NCI-H146 (cell line): Measurements from ENCODE around the gene HDLBP.
A peak's percentile ranks its signal among the peaks of the same experiment; 100 is the strongest.

Experiments used
- DNase-seq: peaks from one replicate; lab custom pipeline; 2025; lab: John Stamatoyannopoulos, UW

HDLBP gene

GRCh38 chr2:241228081-241228859, 87.2 kb downstream of the HDLBP start:
- no peak for DNase-seq

DNA sequence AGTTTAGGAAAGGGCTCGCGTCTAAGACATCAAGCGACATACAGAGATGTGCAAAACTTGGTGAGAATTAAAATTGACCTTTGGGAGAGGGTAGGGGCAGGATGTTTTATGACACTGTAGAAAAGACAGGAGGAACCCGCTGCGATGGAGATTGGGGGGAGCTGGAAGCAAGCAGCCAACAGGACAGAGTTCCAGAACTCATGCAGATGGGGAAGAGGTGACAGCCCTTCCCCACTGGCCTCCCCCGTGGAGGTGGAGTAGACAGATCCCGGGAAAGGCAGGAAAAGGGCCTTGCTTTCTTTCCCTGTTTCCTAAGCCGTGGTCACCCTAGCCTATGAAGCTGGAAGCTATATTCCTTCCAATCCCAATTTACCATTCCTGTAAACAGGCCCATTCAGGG, 87.9 kb downstream of the HDLBP start:
- DNase-seq, result no peak

DNA sequence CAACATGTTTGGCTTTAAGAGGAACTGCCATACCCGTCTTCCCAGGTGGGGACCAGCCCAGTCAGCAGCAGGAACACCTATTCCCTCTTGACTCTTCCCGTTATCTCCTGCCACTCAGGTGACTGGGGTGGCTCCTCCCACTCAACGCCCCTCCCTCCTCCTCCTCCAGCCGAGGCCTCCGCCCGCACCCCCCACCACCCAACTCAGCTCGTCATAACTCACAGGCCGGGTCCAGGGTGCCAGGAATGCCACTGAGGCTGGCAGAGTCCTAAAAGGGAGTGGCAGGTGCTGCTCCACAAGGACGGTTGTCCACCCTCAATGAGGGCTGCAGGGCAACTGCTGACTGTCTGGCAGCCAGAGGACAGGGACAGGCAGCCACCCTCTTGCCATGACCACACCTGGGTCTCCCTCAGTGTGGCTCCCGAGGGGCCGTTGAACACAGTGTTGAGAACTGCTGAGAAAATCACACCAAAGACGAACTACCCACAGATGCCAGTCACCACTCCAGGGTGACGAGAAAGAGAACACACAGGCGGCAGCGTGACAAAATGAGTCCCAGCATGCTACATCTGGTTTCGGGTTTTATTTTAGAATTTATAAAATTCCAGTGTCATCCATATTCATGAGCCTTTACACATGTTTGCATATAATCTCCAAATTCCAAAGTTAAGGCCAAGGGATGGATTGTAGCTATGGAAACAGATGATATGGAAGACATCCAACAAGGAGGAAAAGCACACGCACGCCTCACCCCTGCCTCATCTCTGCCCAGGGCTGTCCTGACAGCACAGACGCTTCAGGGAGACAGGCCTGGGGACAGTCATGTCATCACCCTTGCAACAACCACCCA, 88.5 kb downstream of the HDLBP start:
- no peak for DNase-seq

- DNase-seq, result no peak
These were observed 89.5 kb downstream of the HDLBP start for GRCh38 chr2:241225983-241226382.

- no peak for DNase-seq
These were observed 89.9 kb downstream of the HDLBP start for GRCh38 chr2:241225545-241225944.

GRCh38 chr2:241224851-241225438, 90.5 kb downstream of the HDLBP start:
- no peak for DNase-seq

DNA sequence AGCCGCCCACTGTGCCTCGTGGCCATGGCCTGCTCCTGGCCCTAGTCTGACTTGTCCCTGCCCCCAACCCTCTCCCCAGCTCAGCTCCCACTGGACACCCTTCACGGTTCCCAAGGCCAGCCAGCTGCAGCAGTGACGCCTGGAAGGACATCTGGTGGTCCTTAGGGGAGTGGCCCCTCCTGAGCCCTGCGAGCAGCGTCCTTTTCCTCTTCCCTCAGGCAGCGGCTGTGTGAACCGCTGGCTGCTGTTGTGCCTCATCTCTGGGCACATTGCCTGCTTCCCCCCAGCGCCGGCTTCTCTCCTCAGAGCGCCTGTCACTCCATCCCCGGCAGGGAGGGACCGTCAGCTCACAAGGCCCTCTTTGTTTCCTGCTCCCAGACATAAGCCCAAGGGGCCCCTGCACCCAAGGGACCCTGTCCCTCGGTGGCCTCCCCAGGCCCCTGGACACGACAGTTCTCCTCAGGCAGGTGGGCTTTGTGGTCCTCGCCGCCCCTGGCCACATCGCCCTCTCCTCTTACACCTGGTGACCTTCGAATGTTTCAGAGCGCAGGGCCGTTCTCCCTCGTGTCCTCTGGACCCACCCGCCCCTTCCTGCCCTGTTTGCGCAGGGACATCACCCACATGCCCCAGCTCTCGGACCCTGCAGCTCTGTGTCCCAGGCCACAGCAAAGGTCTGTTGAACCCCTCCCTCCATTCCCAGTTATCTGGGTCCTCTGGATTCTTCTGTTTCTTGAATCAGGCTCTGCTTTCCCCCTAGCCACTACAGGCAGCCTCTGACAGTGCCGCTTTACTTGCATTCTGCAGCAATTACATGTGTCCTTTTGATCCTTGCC, 91.2 kb downstream of the HDLBP start:
- DNase-seq, result no peak

DNA sequence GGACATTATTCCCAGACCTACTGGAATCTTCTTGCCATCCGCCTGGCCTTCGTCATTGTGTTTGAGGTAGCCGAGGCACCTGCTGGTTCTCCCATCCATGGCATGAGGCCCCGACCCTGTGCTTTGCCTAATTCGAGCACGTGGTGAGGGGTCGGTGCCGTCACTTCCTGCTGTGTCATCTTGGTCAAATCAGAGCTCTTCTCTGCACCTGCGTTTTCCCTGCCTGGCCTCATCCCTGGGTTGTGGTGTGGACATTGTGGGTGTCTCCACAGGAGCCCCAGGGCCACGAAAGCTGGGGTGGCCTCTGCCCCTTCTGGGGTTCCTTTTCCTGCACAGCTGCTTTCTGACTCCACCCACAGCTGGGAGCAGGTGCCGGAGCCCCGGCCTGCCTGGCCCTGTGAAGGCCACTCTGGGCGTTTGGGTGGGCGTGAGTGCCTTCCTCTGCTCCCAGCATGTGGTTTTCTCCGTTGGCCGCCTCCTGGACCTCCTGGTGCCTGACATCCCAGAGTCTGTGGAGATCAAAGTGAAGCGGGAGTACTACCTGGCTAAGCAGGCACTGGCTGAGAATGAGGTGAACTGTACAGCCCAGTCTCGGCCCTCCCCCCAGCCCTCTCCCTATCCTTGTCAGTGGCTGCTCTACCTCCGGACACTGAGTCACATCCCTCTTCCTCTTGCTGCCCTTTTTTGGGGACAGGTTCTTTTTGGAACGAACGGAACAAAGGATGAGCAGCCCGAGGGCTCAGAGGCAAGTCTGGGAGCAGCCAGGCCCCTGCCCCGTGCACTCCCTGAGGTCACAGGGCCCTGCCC, 92.1 kb downstream of the HDLBP start:
- DNase-seq, result no peak

GRCh38 chr2:241219856-241220356, 95.6 kb downstream of the HDLBP start:
- no peak for DNase-seq

- DNase-seq, result no peak
These were observed 96.5 kb downstream of the HDLBP start for GRCh38 chr2:241219030-241219382.

DNA sequence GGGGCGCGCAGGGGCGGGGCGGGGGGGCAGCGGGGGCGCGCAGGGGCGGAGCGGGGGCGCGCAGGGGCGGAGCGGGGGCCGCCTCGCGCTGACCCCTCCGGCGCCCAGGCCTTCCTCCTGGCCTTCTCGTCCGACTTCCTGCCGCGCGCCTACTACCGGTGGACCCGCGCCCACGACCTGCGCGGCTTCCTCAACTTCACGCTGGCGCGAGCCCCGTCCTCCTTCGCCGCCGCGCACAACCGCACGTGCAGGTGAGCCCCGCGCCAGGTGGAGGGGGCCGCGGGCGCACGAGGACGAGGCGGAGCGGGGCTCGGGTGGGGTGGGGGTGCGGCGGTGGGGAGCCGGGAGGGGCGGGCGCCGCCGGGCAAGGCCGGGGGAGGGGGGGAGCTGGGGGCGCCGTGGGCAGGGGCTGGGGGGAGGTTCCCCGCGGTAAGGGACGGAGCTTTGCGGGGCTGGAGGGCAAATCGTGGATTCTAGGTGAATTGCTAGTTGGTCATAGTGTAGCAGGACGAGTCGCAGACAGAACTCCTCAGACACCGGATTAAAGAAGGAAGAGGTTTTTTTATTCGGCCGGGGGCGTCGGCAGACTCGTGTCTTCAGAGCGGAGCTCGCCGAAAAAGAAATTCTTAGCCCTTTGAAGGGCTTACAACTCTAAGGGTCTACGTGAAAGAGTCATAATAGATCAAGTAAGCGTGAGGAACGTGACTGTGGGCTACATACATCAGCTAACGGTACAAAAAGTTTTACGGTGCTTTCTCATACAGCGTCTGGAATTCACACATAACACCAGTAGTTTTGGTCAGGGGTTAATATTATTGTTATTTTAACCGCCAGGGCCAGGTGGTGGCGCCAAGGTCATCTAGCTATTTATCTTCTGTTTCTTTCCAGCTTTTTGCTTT, 97.1 kb downstream of the HDLBP start:
- peak; percentile 51 for DNase-seq

DNA sequence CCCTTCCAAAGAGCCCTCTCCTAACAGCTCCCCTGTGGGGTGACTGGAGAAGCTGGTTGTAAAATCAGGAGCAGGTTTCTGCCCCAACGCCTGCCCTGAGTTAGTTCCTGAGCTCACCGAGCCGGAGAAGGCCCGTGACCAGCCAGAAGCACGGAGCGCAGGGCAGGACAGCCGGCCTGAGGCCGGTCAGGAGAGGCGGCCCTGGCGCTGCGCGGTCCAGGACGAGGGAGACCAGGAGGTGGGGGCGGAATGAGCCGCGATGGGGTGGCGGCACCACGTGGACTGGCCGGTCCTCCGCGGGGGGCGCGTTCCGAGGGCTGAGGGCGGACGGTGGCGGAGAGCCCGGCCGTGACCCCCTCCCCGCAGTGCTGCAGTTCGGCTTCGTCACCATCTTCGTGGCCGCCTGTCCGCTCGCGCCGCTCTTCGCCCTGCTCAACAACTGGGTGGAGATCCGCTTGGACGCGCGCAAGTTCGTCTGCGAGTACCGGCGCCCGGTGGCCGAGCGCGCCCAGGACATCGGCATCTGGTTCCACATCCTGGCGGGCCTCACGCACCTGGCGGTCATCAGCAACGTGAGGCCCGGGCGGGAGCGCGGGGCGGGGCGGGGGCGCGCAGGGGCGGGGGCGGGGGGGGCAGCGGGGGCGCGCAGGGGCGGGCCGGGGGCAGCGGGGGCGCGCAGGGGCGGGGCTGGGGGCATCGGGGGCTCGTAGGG, 98.0 kb downstream of the HDLBP start:
- peak; percentile 81 for DNase-seq

- no peak for DNase-seq
These were observed 99.2 kb downstream of the HDLBP start for GRCh38 chr2:241216211-241216761.

DNA sequence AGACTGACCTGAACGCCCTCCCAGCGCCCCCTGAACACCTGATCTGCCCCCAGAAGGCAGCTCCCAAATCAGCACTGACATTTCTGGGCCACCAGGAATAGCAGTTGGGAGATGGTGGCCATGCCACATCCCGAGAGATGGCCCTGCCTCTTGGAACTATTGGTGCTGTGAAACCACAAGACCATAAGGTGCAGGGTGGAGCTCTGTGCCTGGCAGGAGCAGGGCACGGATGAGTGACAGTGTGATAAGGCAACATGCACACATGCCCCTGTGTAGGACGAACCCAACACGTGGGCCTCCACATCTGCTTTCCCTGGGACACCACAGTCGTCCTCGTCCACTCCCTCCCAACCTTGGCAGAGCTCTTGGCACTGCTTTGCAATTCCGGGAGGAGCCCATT, 100.1 kb downstream of the HDLBP start:
- no peak for DNase-seq

- no peak for DNase-seq
These were observed 100.7 kb downstream of the HDLBP start for GRCh38 chr2:241214766-241215165.

DNA sequence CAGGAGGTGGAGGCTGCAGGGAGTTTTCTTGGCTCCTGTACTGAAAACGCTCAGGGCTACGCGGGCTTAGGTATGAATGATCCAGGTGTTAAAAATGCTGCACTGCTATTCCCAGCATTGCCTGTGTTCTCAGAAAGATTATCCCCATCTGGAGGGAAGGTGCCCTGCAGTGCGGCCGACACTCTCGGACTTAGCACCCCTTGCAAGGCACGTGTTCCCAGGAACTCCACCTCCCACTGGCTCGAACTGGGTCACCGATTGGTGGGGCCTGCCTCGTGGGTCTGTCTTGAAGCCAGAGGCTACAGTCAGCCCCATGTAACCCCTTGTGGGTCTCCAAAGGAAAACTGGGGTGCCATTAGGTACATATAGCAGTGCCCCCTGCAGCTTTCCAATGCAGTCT, 101.3 kb downstream of the HDLBP start:
- DNase-seq, result no peak

DNA sequence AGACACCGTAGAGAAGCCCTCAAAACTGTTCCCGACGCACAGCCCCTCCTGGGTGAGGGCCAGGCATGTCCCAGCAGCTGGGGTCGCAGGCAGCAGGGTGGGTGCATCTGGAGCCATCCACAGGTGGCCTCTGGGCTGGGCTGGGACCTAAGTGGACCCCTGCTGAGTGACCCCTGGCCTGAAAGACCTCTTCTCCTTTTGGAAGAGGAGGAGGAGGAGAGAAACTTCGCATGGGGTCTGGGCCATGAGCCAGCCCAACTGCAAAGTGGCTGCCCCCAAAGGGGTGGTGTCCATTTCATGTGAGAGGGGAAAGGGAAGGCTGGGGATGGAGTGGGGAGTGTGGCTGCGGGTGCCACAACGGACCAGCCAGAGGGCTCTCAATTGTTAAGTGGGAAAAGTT, 101.9 kb downstream of the HDLBP start:
- no peak for DNase-seq

- DNase-seq, result no peak
These were observed 102.4 kb downstream of the HDLBP start for GRCh38 chr2:241213041-241213440.

GRCh38 chr2:241211276-241211675, 104.2 kb downstream of the HDLBP start:
- DNase-seq, result peak; percentile 70
